IMR-90 (cell line): ENCODE results near the gene PDCL3. TPM values are rescaled to one million over a fixed set of nuclear protein-coding genes. Genes with fewer than 3 reads are reported as not detected.
A peak's percentile ranks its signal among the peaks of the same experiment; 100 is the strongest.

ENCODE experiments used
- ATAC-seq: fragments of 200-7000 bp; cut with Tn5 transposase; 2 replicates; pipeline ENCODE4 v1.9.1; 2020; ENCODE audit warnings: low read depth, mild to moderate bottlenecking, moderate library complexity
- BruUV-seq: library from RNA; stranded (reverse); fragments of 400-500 nt; replicated peaks from 2 replicates; lab custom pipeline; 2021; lab: Mats Ljungman, UMichigan
- CTCF ChIA-PET: fragments of 300-600 bp; formaldehyde crosslinking; extraction: SDS; loops from one replicate; lab custom pipeline; 2021; ENCODE audit warnings: antibody characterized with exemption; lab: Yijun Ruan, JAX
- POLR2A ChIA-PET: fragments of 300-600 bp; sonication (Branson Sonifier 250); formaldehyde crosslinking; loops from one replicate; lab custom pipeline; 2022; ENCODE audit warnings: antibody characterized with exemption; ENCODE audit not compliant: unreplicated experiment; lab: Charles Lee
- DNase-seq: peaks from one replicate; pipeline ENCODE4 v3.0.0; 2013
- H2AFZ ChIP-seq: replicated peaks from 2 replicates; pipeline ENCODE3; 2013; ENCODE audit warnings: low read length, mild to moderate bottlenecking; ENCODE audit not compliant: poor library complexity
- H2AK5ac ChIP-seq: 2 replicates; pipeline ENCODE4 v1.6.1; 2013; ENCODE audit warnings: low read depth, low read length, inconsistent platforms
- H2AK9ac ChIP-seq: replicated peaks from 2 replicates; pipeline ENCODE3; 2013; ENCODE audit warnings: mild to moderate bottlenecking, low read depth, low read length, moderate library complexity; ENCODE audit not compliant: poor library complexity
- H2BK120ac ChIP-seq: 2 replicates; pipeline ENCODE4 v1.6.1; 2013; ENCODE audit warnings: low read depth, low read length, inconsistent platforms
- H2BK15ac ChIP-seq: 3 replicates; pipeline ENCODE4 v1.6.1; 2013; ENCODE audit warnings: low read depth, low read length, inconsistent platforms
- H2BK20ac ChIP-seq: 2 replicates; pipeline ENCODE4 v1.6.1; 2013; ENCODE audit warnings: low read depth, mild to moderate bottlenecking, inconsistent platforms, low read length, moderate library complexity
- H2BK5ac ChIP-seq: 2 replicates; pipeline ENCODE4 v1.6.1; 2013; ENCODE audit warnings: mild to moderate bottlenecking, low read depth, low read length, inconsistent platforms; ENCODE audit not compliant: poor library complexity, severe bottlenecking
- H3K14ac ChIP-seq: replicated peaks from 2 replicates; pipeline ENCODE4 v1.6.1; 2013; ENCODE audit warnings: low read depth, low read length, inconsistent platforms
- H3K18ac ChIP-seq: 2 replicates; pipeline ENCODE4 v1.6.1; 2013; ENCODE audit warnings: low read depth, low read length, control low read depth
- H3K23ac ChIP-seq: 2 replicates; pipeline ENCODE4 v1.6.1; 2013; ENCODE audit warnings: low read depth, low read length, inconsistent platforms
- H3K27ac ChIP-seq: 2 replicates; pipeline ENCODE4 v1.5.1; 2013; ENCODE audit warnings: mild to moderate bottlenecking, control low read depth, low read length; ENCODE audit not compliant: insufficient read depth
- H3K27me3 ChIP-seq: 2 replicates; pipeline ENCODE4 v1.6.1; 2013; ENCODE audit warnings: low read length; ENCODE audit not compliant: control insufficient read depth, insufficient read depth
- H3K36me3 ChIP-seq: 2 replicates; pipeline ENCODE4 v1.6.1; 2013; ENCODE audit warnings: low read length, mixed read lengths; ENCODE audit not compliant: control insufficient read depth, insufficient read depth
- H3K4ac ChIP-seq: 2 replicates; pipeline ENCODE4 v1.6.1; 2013; ENCODE audit warnings: low read depth, low read length, inconsistent platforms
- H3K4me1 ChIP-seq: 2 replicates; pipeline ENCODE4 v1.6.1; 2013; ENCODE audit warnings: low read length, mixed read lengths; ENCODE audit not compliant: control insufficient read depth, insufficient read depth
- H3K4me2 ChIP-seq: 2 replicates; pipeline ENCODE4 v1.6.1; 2013; ENCODE audit warnings: low read depth, mild to moderate bottlenecking, control low read depth, low read length, moderate library complexity
- H3K4me3 ChIP-seq: 2 replicates; pipeline ENCODE4 v1.5.1; 2013; ENCODE audit warnings: low read depth, mild to moderate bottlenecking, control low read depth, low read length, moderate library complexity; ENCODE audit not compliant: insufficient read depth
- H3K56ac ChIP-seq: 2 replicates; pipeline ENCODE4 v1.6.1; 2013; ENCODE audit warnings: low read length, inconsistent platforms; ENCODE audit not compliant: insufficient read depth; ENCODE audit errors: extremely low read depth
- H3K79me1 ChIP-seq, 2 experiments: 2 replicates each; pipeline ENCODE4 v1.6.1; 2013; ENCODE audit warnings: low read length in 2 of 2, inconsistent platforms in 1 of 2, low read depth in 1 of 2
- H3K9ac ChIP-seq: 2 replicates; pipeline ENCODE4 v1.6.1; 2013; ENCODE audit warnings: low read depth, low read length, control low read depth
- H3K9me1 ChIP-seq: 2 replicates; pipeline ENCODE4 v1.6.1; 2013; ENCODE audit warnings: low read length, inconsistent platforms; ENCODE audit not compliant: insufficient read depth
- H3K9me3 ChIP-seq: 2 replicates; pipeline ENCODE4 v1.6.1; 2013; ENCODE audit warnings: low read length; ENCODE audit not compliant: control insufficient read depth, insufficient read depth
- H4K20me1 ChIP-seq: 2 replicates; pipeline ENCODE4 v1.6.1; 2013; ENCODE audit warnings: low read length, inconsistent platforms; ENCODE audit not compliant: insufficient read depth
- H4K5ac ChIP-seq: 2 replicates; pipeline ENCODE4 v1.6.1; 2013; ENCODE audit warnings: mild to moderate bottlenecking, low read depth, low read length, control low read depth
- H4K8ac ChIP-seq, 2 experiments: 2 replicates each; pipeline ENCODE4 v1.6.1; 2013; ENCODE audit warnings: low read depth in 2 of 2, low read length in 2 of 2, control low read depth in 1 of 2, inconsistent platforms in 1 of 2
- H4K91ac ChIP-seq: 2 replicates; pipeline ENCODE4 v1.6.1; 2013; ENCODE audit warnings: low read depth, low read length, inconsistent platforms; ENCODE audit not compliant: insufficient read depth
- BHLHE40 ChIP-seq: fragments of 150-350 bp; IDR thresholded peaks from 2 replicates; pipeline ENCODE4 v1.6.1; 2016; ENCODE audit warnings: mild to moderate bottlenecking, low read depth, low read length
- CHD1 ChIP-seq: IDR thresholded peaks from 2 replicates; pipeline ENCODE4 v1.6.1; 2012; ENCODE audit warnings: low read depth, low read length, improper control_type of control experiment
- FOS ChIP-seq: fragments of 150-350 bp; IDR thresholded peaks from 2 replicates; pipeline ENCODE4 v1.6.1; 2016; ENCODE audit warnings: low read depth, low read length
- NFE2L2 ChIP-seq: fragments of 150-350 bp; IDR thresholded peaks from 2 replicates; pipeline ENCODE4 v1.6.1; 2016; ENCODE audit warnings: low read depth, mild to moderate bottlenecking, low read length
- POLR2A ChIP-seq: IDR thresholded peaks from 2 replicates; pipeline ENCODE4 v1.6.1; 2012; ENCODE audit warnings: mild to moderate bottlenecking, low read depth, low read length
- RAD21 ChIP-seq: IDR thresholded peaks from 2 replicates; pipeline ENCODE4 v1.6.1; 2012; ENCODE audit warnings: low read length, improper control_type of control experiment
- RCOR1 ChIP-seq: IDR thresholded peaks from 2 replicates; pipeline ENCODE4 v1.6.1; 2012; ENCODE audit warnings: mild to moderate bottlenecking, low read length, improper control_type of control experiment; ENCODE audit not compliant: insufficient replicate concordance
- RFX5 ChIP-seq: IDR thresholded peaks from 2 replicates; pipeline ENCODE4 v1.8.0; 2012; ENCODE audit warnings: low read depth, mild to moderate bottlenecking, low read length, moderate library complexity
- WGBS, 2 experiments: methylation state at CpG; one replicate each; pipeline versions ENCODE4 v1.1.5 to v1.1.7; 2013; ENCODE audit warnings: missing lambda C conversion rate in 2 of 2; ENCODE audit not compliant: insufficient read length in 1 of 2; ENCODE audit errors: extremely low coverage in 2 of 2; 5-methylcytosine and 5-hydroxymethylcytosine counted together
- dilution Hi-C: fragments of 300-500 bp; cut with HindIII; formaldehyde crosslinking; loops from one replicate; pipeline ENCODE4 v1.14.3; 2018; ENCODE audit warnings: low sequenced_read_pairs; ENCODE audit not compliant: unreplicated experiment
- in situ Hi-C: fragments of 300-500 bp; cut with MboI; formaldehyde crosslinking; loops from 3 replicates; pipeline ENCODE4 v1.14.3; 2019; ENCODE audit warnings: low sequenced_read_pairs, inconsistent platforms, mixed read lengths
- intact Hi-C: fragments of 100-400 bp; cut with micrococcal nuclease; formaldehyde crosslinking; loops from 2 replicates; pipeline ENCODE4 v1.10.0; 2022
- polyA plus RNA-seq, 3 experiments: library from polyadenylated mRNA; depleted of rRNA; stranded (reverse); fragments of >200 nt; gene quantifications; 2 replicates each; pipeline ENCODE4 v1.2.3, GENCODE V29; 2012; ENCODE audit warnings: low replicate concordance in 1 of 3
- total RNA-seq: library from RNA; depleted of rRNA; stranded (reverse); fragments of >200 nt; gene quantifications from 2 replicates; pipeline ENCODE4 v1.2.3, GENCODE V29; 2012
- TF ChIP-seq, protein P1 (sequence below): conservative IDR thresholded peaks from 2 replicates; pipeline ENCODE4 v1.5.1; 2012; ENCODE audit warnings: mild to moderate bottlenecking, low read depth, low read length, improper control_type of control experiment
- TF ChIP-seq, protein P2 (sequence below): fragments of 150-350 bp; IDR thresholded peaks from 2 replicates; pipeline ENCODE4 v1.6.1; 2017; ENCODE audit warnings: mild to moderate bottlenecking, antibody characterized with exemption, low read length, low read depth
- TF ChIP-seq, protein P3 (sequence below): fragments of 150-350 bp; IDR thresholded peaks from 2 replicates; pipeline ENCODE4 v1.6.1; 2016; ENCODE audit warnings: low read depth, mild to moderate bottlenecking, low read length, moderate library complexity, borderline replicate concordance

The PDCL3 gene
- total and polyA plus RNA-seq, 2 of the 4 experiments (the other 2 are of a cell fraction), result 9.5 to 26.4 TPM

DNA sequence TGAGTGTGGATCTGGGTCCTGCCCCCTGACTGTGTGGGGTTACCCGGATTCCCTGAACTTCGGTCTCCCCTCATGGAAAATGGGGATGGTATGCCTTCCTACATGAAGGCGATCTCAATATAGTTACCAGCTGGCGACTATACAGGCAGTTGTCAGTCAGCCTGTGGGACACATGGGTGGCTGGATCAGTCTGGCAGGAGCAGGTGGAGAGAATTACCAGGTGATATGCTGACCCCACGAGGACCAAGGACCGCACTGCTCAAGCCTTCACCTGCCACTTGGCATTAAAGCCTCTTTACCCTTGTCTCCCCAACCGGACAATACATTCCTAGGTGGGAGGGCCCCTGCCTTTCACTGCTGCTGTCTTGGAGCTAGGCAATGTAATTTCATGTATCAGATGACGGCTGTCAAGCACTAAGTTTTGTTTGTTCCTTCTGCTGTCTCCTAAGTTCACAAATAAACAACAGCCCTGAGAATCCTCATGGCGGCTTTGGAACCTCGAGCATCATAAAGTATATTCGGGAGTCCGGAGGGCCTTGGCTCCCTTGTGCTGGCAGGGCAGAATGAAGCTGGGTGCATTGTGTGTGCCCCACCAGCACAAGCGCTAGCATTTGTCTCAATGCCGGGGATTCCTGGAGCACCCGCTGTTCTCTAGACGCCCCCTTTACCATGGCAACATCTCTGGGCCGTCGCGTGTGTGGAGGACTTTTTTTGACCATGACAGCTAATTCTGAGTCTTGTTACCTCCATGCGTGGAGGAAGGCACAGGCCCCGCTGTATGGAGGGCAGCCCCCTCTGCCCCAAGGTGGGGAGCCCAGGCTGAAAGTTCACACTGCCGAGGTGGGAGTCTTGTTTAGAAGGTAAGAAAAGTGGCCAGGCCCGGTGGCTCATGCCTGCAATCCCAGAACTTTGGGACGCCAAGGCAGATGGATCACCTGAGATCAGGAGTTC lies 48.6 kb downstream of the PDCL3 start:
- H2BK15ac ChIP-seq, result no peak overlapping the region
- no peak overlapping the region for H3K56ac ChIP-seq
- no peak for TF ChIP-seq BHLHE40
- no peak for TF ChIP-seq RAD21
- no peak for TF ChIP-seq RFX5
- TF ChIP-seq, protein P1, sequence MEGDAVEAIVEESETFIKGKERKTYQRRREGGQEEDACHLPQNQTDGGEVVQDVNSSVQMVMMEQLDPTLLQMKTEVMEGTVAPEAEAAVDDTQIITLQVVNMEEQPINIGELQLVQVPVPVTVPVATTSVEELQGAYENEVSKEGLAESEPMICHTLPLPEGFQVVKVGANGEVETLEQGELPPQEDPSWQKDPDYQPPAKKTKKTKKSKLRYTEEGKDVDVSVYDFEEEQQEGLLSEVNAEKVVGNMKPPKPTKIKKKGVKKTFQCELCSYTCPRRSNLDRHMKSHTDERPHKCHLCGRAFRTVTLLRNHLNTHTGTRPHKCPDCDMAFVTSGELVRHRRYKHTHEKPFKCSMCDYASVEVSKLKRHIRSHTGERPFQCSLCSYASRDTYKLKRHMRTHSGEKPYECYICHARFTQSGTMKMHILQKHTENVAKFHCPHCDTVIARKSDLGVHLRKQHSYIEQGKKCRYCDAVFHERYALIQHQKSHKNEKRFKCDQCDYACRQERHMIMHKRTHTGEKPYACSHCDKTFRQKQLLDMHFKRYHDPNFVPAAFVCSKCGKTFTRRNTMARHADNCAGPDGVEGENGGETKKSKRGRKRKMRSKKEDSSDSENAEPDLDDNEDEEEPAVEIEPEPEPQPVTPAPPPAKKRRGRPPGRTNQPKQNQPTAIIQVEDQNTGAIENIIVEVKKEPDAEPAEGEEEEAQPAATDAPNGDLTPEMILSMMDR, result no peak
- TF ChIP-seq FOS, result no peak
- TF ChIP-seq NFE2L2, result no peak
- TF ChIP-seq POLR2A, result no peak
- TF ChIP-seq, protein P2, sequence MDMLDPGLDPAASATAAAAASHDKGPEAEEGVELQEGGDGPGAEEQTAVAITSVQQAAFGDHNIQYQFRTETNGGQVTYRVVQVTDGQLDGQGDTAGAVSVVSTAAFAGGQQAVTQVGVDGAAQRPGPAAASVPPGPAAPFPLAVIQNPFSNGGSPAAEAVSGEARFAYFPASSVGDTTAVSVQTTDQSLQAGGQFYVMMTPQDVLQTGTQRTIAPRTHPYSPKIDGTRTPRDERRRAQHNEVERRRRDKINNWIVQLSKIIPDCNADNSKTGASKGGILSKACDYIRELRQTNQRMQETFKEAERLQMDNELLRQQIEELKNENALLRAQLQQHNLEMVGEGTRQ, result no peak
- no peak for TF ChIP-seq RCOR1
- no peak for TF ChIP-seq CHD1
- TF ChIP-seq, protein P3, sequence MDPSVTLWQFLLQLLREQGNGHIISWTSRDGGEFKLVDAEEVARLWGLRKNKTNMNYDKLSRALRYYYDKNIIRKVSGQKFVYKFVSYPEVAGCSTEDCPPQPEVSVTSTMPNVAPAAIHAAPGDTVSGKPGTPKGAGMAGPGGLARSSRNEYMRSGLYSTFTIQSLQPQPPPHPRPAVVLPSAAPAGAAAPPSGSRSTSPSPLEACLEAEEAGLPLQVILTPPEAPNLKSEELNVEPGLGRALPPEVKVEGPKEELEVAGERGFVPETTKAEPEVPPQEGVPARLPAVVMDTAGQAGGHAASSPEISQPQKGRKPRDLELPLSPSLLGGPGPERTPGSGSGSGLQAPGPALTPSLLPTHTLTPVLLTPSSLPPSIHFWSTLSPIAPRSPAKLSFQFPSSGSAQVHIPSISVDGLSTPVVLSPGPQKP, result no peak
- no TSS peak for BruUV-seq
- H3K14ac ChIP-seq, result no peak overlapping the region
- no peaks in the 10 kb centered on the region for H3K9me3 ChIP-seq
- no peaks in the 10 kb centered on the region for H3K79me1 ChIP-seq
- no peaks in the 10 kb centered on the region for H4K20me1 ChIP-seq
- no peak overlapping the region for H3K4me2 ChIP-seq
- no peak overlapping the region for H3K27ac ChIP-seq
- ChIA-PET POLR2A (no interaction called here), CTCF (interaction anchor here (0.7 to 1.2 kb wide), 2 partner anchors 118 to 374 kb away, joined by 3 to 6 read pairs; no protein-coding TSS in a partner anchor)
- WGBS, 2 experiments, result 90% methylated on average over 4 of the region's 24 CpGs; no CpG with 5 or more reads in 1 of the 2 experiments
- H2BK5ac ChIP-seq, result no peak overlapping the region
- no peak overlapping the region for H4K8ac ChIP-seq
- H3K9ac ChIP-seq, result no peak overlapping the region
- H4K91ac ChIP-seq, result no peak overlapping the region
- no peak overlapping the region for H2BK20ac ChIP-seq
- H2BK120ac ChIP-seq, result no peak overlapping the region
- in situ Hi-C loops, result loop anchor here (25.0 kb wide), 2 partner anchors 201 to 601 kb away; partner anchors contain the start of gene NPAS2
- H4K5ac ChIP-seq, result no peak overlapping the region
- H3K27me3 ChIP-seq, result peaks cover 20% of the 10 kb centered on the region
- dilution Hi-C loops, result no loop called here
- H3K9me1 ChIP-seq, result no peaks in the 10 kb centered on the region
- H3K4me1 ChIP-seq, result no peaks in the 10 kb centered on the region
- no peak overlapping the region for H3K23ac ChIP-seq
- DNase-seq (no peak), ATAC-seq (no peak)
- H3K4me3 ChIP-seq, result no peak overlapping the region
- no peak overlapping the region for H3K4ac ChIP-seq
- H2AK9ac ChIP-seq, result peak overlapping the region; percentile 3
- H2AK5ac ChIP-seq, result no peak overlapping the region
- no peak overlapping the region for H3K18ac ChIP-seq
- intact Hi-C loops, result loop anchor here (2.0 kb wide), 1 partner anchor 207 kb away; no protein-coding TSS in a partner anchor
- no peaks in the 10 kb centered on the region for H3K36me3 ChIP-seq
- peak overlapping the region; percentile 35 for H2AFZ ChIP-seq
